HFFc6 (cell line): Measurements from ENCODE around the gene NGFR. TPM values are rescaled to one million over a fixed set of nuclear protein-coding genes. Genes with fewer than 3 reads are reported as not detected.
"Not testable (repeated sequence)": the region's sequence is repeated elsewhere in the genome, so short reads cannot be mapped to it uniquely, and the experiment has no call there.

Experiments
- DNase-seq: peaks from one replicate; pipeline ENCODE4 v3.0.0-alpha.2; 2018
- H3K27ac Mint-ChIP-seq: 2 replicates; pipeline ENCODE4 v1.8.0; 2020; ENCODE audit warnings: mild to moderate bottlenecking, mixed read lengths
- H3K27me3 Mint-ChIP-seq: 2 replicates; pipeline ENCODE4 v1.8.0; 2021; ENCODE audit warnings: mild to moderate bottlenecking, moderate library complexity, mixed read lengths; ENCODE audit not compliant: insufficient read depth
- H3K36me3 Mint-ChIP-seq: 2 replicates; pipeline ENCODE4 v1.8.0; 2021; ENCODE audit warnings: low read depth, mixed read lengths
- H3K4me1 Mint-ChIP-seq: 2 replicates; pipeline ENCODE4 v1.8.0; 2020; ENCODE audit warnings: low read depth, mixed read lengths
- H3K4me3 Mint-ChIP-seq: 2 replicates; pipeline ENCODE4 v1.8.0; 2020; ENCODE audit warnings: mild to moderate bottlenecking, moderate library complexity, mixed read lengths
- H3K9me3 Mint-ChIP-seq: 2 replicates; pipeline ENCODE4 v1.8.0; 2020; ENCODE audit warnings: mild to moderate bottlenecking, mixed read lengths
- total RNA-seq, 6 experiments: library from RNA; stranded (reverse); fragmentation: NEBNext Ultra II Directional; extraction: Animal tissue kit (Norgen Biotek cat#: 25700); gene quantifications; 2 replicates in 1 of 6; 3 replicates in 5 of 6; pipeline ENCODE4 v1.2.3, GENCODE V29; 2021
- TF ChIP-seq, protein P1 (sequence below): fragments of 200-600 bp; sonication (generic); IDR thresholded peaks from 2 replicates; pipeline ENCODE4 v1.5.0; 2021; ENCODE audit warnings: antibody characterized with exemption, mild to moderate bottlenecking

NGFR gene
- total RNA-seq, 6 experiments from 2014 or later: 0.07 to 0.14 (median 0.11) TPM; not detected in 1

DNA sequence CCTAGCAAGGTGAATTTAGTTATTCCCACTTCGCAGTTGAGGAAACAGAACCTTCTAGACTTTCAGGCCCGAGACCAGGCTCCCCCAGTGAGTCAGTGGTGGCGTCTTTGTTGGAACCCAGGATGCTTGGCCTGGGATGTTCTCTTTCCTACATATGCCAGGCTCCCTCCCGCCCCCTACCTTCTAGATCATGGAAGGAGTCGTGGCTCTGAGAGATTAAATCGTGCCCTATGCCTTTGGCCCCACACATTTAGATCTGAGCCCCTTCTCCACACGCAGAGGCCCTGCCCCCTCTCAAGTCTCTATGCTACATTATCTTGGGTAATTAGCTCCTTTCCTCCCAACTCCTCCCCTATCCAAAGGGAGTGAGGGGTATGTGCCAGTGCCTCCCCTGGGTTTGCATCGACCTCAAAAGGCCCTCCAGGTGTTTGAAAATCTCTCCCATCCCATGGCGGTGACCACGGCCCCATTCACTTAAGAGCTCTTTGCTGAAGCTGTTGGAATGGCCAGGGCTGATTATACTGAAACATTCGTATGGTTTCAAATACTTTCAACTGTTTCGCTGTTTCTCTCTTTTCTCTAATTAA lies 3.0 kb downstream of the NGFR start:
- TF ChIP-seq, protein P1, sequence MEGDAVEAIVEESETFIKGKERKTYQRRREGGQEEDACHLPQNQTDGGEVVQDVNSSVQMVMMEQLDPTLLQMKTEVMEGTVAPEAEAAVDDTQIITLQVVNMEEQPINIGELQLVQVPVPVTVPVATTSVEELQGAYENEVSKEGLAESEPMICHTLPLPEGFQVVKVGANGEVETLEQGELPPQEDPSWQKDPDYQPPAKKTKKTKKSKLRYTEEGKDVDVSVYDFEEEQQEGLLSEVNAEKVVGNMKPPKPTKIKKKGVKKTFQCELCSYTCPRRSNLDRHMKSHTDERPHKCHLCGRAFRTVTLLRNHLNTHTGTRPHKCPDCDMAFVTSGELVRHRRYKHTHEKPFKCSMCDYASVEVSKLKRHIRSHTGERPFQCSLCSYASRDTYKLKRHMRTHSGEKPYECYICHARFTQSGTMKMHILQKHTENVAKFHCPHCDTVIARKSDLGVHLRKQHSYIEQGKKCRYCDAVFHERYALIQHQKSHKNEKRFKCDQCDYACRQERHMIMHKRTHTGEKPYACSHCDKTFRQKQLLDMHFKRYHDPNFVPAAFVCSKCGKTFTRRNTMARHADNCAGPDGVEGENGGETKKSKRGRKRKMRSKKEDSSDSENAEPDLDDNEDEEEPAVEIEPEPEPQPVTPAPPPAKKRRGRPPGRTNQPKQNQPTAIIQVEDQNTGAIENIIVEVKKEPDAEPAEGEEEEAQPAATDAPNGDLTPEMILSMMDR: no peak
- no peak for DNase-seq
- Mint-ChIP-seq H3K4me3 (no peak overlapping the region), H3K27me3 (peaks cover 68% of the 10 kb centered on the region), H3K4me1 (no peaks in the 10 kb centered on the region), H3K36me3 (no peaks in the 10 kb centered on the region), H3K27ac (no peak overlapping the region), H3K9me3 (no peaks in the 10 kb centered on the region)

DNA sequence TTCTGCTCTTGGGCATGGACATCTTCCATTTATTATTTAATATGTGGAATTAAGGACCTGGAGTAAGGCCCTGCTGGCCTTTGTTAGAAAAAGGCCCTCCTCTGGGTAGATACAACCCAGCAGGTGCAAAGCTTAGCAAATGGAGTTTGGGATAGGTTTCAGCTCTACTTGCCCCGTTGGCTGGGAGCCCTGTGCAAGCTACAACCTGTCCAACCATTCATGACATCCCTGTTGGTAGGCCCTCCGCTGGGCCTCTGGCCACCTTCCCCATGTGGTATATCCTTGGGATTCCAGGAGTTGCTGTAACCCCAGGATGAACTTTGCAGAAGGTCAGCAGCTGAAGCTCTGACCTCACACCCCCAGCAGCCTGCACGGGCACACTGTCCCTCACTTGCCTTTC lies 6.4 kb downstream of the NGFR start:
- DNase-seq: no peak
- H3K27ac Mint-ChIP-seq: no peak overlapping the region
- TF ChIP-seq, protein P1: no peak
- H3K4me1 Mint-ChIP-seq: no peaks in the 10 kb centered on the region
- no peak overlapping the region for H3K4me3 Mint-ChIP-seq
- H3K27me3 Mint-ChIP-seq: peaks cover 65% of the 10 kb centered on the region
- H3K36me3 Mint-ChIP-seq: no peaks in the 10 kb centered on the region
- no peaks in the 10 kb centered on the region for H3K9me3 Mint-ChIP-seq

DNA sequence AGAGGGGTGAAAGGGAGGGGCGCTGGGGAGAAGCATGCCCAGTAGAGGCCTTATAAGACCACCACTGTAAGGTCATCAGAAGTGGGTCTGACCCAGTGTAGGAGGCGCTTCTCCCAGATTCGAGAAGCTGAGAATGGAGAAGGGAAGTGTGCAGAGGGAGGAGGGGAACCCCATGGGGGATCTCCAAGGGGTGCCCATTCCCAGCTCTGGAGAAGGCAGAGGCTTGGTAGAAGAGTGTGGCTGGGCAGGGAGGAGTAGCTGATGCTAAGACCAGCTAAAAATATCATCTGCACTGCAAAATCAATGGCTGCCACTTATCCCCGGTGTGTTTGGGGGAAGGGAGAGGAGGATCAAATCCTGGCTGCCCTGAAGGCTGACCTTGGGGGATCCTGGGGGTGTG lies 7.2 kb downstream of the NGFR start:
- H3K4me3 Mint-ChIP-seq: no peak overlapping the region
- H3K27ac Mint-ChIP-seq: no peak overlapping the region
- TF ChIP-seq, protein P1: no peak
- peaks cover 62% of the 10 kb centered on the region for H3K27me3 Mint-ChIP-seq
- DNase-seq: no peak
- H3K36me3 Mint-ChIP-seq: no peaks in the 10 kb centered on the region
- no peaks in the 10 kb centered on the region for H3K4me1 Mint-ChIP-seq
- no peaks in the 10 kb centered on the region for H3K9me3 Mint-ChIP-seq

DNA sequence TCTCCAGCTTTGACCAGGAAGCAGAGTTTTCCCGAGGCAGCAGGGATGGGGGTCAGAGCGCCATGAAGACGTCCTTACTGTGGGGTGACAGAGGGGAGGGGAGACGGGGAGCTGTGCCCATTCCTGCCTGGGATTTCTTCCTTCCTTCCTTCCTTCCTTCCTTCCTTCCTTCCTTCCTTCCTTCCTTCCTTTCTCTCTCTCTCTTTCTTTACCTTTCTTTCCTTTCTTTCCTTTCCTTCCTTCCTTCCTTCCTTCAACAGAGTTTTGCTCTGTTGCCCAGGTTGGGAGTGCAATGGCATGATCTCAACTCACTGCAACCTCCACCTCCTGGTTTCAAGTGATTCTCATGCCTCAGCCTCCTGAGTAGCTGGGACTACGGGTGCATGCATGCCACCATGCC lies 7.6 kb downstream of the NGFR start:
- not testable (repeated sequence) for H3K4me3 Mint-ChIP-seq, H3K9me3 Mint-ChIP-seq, H3K36me3 Mint-ChIP-seq, H3K27ac Mint-ChIP-seq, H3K4me1 Mint-ChIP-seq, DNase-seq
- H3K27me3 Mint-ChIP-seq: peaks cover 63% of the 10 kb centered on the region

DNA sequence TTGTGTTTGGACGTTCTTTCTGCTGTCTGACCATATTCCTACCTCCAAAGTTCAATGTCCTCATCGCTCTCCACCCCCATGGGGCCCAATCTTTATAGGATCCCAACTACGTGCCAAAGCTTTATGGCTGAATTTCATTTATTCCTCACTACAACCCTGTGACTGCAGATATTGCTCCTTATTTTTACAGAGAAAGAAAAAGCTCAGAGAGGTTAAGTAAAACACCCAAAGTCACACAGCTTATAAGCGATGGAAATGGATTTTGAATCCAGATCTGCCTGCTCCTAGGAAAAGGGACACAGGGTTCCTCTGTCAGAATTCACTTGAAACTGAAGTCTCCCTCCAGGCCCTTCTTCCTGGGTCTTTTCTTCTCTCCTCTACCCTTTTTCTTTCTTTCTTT lies 9.3 kb downstream of the NGFR start:
- Mint-ChIP-seq H3K27ac (no peak overlapping the region), H3K9me3 (no peaks in the 10 kb centered on the region), H3K4me3 (no peak overlapping the region), H3K4me1 (peaks cover 8% of the 10 kb centered on the region; the same call in 1 of the 2 replicates), H3K27me3 (peaks cover 50% of the 10 kb centered on the region), H3K36me3 (no peaks in the 10 kb centered on the region)
- DNase-seq: no peak
- TF ChIP-seq, protein P1: no peak

DNA sequence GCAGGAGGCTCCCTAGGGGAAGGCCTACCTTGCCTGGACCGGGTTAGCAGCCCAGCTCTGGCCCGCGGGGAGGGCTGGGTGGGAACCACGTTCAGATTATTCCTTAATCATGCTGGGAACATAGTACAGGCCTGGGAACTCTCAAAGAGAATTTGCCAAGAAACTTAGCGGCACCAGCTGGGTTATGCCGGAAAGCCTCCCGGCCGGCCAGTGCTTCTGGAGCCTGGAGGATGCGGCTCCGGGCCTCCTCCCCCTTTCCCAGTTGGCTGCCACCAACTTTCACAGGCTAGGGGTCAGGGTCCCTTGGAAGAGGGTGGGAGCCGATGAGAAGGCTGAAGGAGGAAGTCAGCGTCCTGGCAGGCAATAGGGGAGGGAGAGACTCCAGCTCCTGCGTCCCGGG lies 10.8 kb downstream of the NGFR start:
- no peak for DNase-seq
- Mint-ChIP-seq H3K36me3 (no peaks in the 10 kb centered on the region), H3K27ac (no peak overlapping the region), H3K4me3 (no peak overlapping the region), H3K27me3 (peaks cover 47% of the 10 kb centered on the region), H3K9me3 (no peaks in the 10 kb centered on the region), H3K4me1 (peaks cover 8% of the 10 kb centered on the region; the same call in 1 of the 2 replicates)
- TF ChIP-seq, protein P1: no peak
